Neural progenitor cell (in vitro differentiated cells): ENCODE results near the gene SLC10A1. TPM values are rescaled to one million over a fixed set of nuclear protein-coding genes. Genes with fewer than 3 reads are reported as not detected.
A peak's percentile ranks its signal among the peaks of the same experiment; 100 is the strongest.
"Not testable (repeated sequence)": the region's sequence is repeated elsewhere in the genome, so short reads cannot be mapped to it uniquely, and the experiment has no call there.

Experiments
- DNase-seq: peaks from one replicate; pipeline ENCODE4 v3.0.0-alpha.2; 2016; ENCODE audit warnings: low spot score
- H2AFZ ChIP-seq: fragments of 200-600 bp; sonication (generic); replicated peaks from 2 replicates; pipeline ENCODE4 v1.6.1; 2016; ENCODE audit warnings: antibody characterized with exemption
- H3F3A ChIP-seq: fragments of 200-600 bp; sonication (generic); 2 replicates; pipeline ENCODE4 v1.6.1; 2016; ENCODE audit warnings: antibody characterized with exemption, low read depth
- H3K27ac ChIP-seq: fragments of 200-600 bp; sonication (generic); 2 replicates; pipeline ENCODE4 v1.5.1; 2016; ENCODE audit warnings: mild to moderate bottlenecking
- H3K27me3 ChIP-seq: fragments of 200-600 bp; sonication (generic); 2 replicates; pipeline ENCODE4 v1.6.1; 2016; ENCODE audit warnings: mild to moderate bottlenecking, moderate library complexity
- H3K36me3 ChIP-seq: fragments of 200-600 bp; sonication (generic); 2 replicates; pipeline ENCODE4 v1.5.1; 2016
- H3K4me1 ChIP-seq: fragments of 200-600 bp; sonication (generic); 2 replicates; pipeline ENCODE4 v1.6.1; 2016; ENCODE audit warnings: mixed run types
- H3K4me2 ChIP-seq: fragments of 200-600 bp; sonication (generic); 2 replicates; pipeline ENCODE4 v1.6.1; 2016
- H3K4me3 ChIP-seq: fragments of 200-600 bp; sonication (generic); 2 replicates; pipeline ENCODE4 v1.5.1; 2016
- H3K79me2 ChIP-seq: fragments of 200-600 bp; sonication (generic); 2 replicates; pipeline ENCODE4 v1.6.1; 2016; ENCODE audit warnings: low read depth
- H3K9ac ChIP-seq: fragments of 200-600 bp; sonication (generic); 2 replicates; pipeline ENCODE4 v1.6.1; 2016
- H3K9me3 ChIP-seq: fragments of 200-600 bp; sonication (generic); 2 replicates; pipeline ENCODE4 v1.5.1; 2016; ENCODE audit warnings: low read depth
- H4K20me1 ChIP-seq: fragments of 200-600 bp; sonication (generic); 2 replicates; pipeline ENCODE4 v1.6.1; 2016; ENCODE audit warnings: low read depth
- H3K27ac Mint-ChIP-seq: 3 replicates; pipeline ENCODE4 v1.8.0; 2021; ENCODE audit warnings: mixed read lengths
- H3K27me3 Mint-ChIP-seq: 2 replicates; pipeline ENCODE4 v1.8.0; 2022; ENCODE audit warnings: low read depth, mild to moderate bottlenecking, inconsistent platforms, moderate library complexity, mixed read lengths; ENCODE audit not compliant: insufficient read depth
- H3K36me3 Mint-ChIP-seq: 3 replicates; pipeline ENCODE4 v1.8.0; 2021; ENCODE audit warnings: mixed read lengths
- H3K4me1 Mint-ChIP-seq: 3 replicates; pipeline ENCODE4 v1.8.0; 2021; ENCODE audit warnings: mixed read lengths
- H3K4me3 Mint-ChIP-seq: 3 replicates; pipeline ENCODE4 v1.8.0; 2021; ENCODE audit warnings: mild to moderate bottlenecking, moderate library complexity, mixed read lengths
- H3K9me3 Mint-ChIP-seq: 3 replicates; pipeline ENCODE4 v1.8.0; 2020; ENCODE audit warnings: mixed read lengths
- EZH2 ChIP-seq: fragments of 200-600 bp; sonication (generic); IDR thresholded peaks from 2 replicates; pipeline ENCODE4 v1.6.1; 2017; ENCODE audit warnings: antibody characterized with exemption, mild to moderate bottlenecking, moderate library complexity
- EZH2phosphoT487 ChIP-seq: fragments of 200-600 bp; sonication (generic); IDR thresholded peaks from 2 replicates; pipeline ENCODE4 v1.6.1; 2017; ENCODE audit warnings: antibody characterized with exemption
- total RNA-seq: library from RNA; depleted of rRNA; stranded (reverse); fragments of >200 nt; gene quantifications from 2 replicates; pipeline ENCODE4 v1.2.3, GENCODE V29; 2015; ENCODE audit warnings: low replicate concordance
- TF ChIP-seq, protein P1 (sequence below): fragments of 200-600 bp; sonication (generic); IDR thresholded peaks from 2 replicates; pipeline ENCODE4 v1.5.1; 2017; ENCODE audit warnings: antibody characterized with exemption, mild to moderate bottlenecking

The SLC10A1 gene
- total RNA-seq, 1 donor from 2014 or later = not detected

DNA sequence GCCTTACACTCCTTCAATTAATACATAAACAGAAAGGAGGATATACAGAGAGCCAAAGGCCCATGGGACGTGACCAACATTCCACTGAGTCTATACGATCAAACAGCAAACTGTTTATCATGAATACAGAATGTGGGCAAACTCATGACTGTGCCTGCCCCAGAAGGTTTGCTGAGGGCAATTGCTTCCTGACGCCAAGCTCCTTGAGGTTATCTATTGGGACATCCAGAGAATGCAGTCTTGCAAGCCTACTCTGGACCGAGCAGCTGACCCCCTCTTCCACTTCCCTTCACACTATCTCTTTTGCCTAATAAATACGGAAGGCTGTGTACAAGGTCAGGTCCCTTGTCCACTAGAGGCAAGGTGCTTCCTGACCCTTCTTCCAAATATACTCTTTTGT, 18.5 kb upstream of the SLC10A1 start:
- Histone ChIP-seq H4K20me1 (no peaks in the 10 kb centered on the region), H3K4me3 (no peak overlapping the region), H3K27ac (no peak overlapping the region), H3K9me3 (no peaks in the 10 kb centered on the region), H2AFZ (peak overlapping the region; percentile 48), H3K4me1 (peaks cover 19% of the 10 kb centered on the region), H3K36me3 (no peaks in the 10 kb centered on the region), H3K4me2 (no peak overlapping the region), H3K27me3 (no peaks in the 10 kb centered on the region), H3K79me2 (no peaks in the 10 kb centered on the region), H3F3A (peaks cover 9% of the 10 kb centered on the region), H3K9ac (no peak overlapping the region)
- Mint-ChIP-seq H3K27me3 (no peaks in the 10 kb centered on the region), H3K4me1 (peaks cover 18% of the 10 kb centered on the region), H3K27ac (no peak overlapping the region), H3K9me3 (no peaks in the 10 kb centered on the region), H3K36me3 (no peaks in the 10 kb centered on the region), H3K4me3 (no peak overlapping the region)
- DNase-seq = no peak
- TF ChIP-seq, protein P1, sequence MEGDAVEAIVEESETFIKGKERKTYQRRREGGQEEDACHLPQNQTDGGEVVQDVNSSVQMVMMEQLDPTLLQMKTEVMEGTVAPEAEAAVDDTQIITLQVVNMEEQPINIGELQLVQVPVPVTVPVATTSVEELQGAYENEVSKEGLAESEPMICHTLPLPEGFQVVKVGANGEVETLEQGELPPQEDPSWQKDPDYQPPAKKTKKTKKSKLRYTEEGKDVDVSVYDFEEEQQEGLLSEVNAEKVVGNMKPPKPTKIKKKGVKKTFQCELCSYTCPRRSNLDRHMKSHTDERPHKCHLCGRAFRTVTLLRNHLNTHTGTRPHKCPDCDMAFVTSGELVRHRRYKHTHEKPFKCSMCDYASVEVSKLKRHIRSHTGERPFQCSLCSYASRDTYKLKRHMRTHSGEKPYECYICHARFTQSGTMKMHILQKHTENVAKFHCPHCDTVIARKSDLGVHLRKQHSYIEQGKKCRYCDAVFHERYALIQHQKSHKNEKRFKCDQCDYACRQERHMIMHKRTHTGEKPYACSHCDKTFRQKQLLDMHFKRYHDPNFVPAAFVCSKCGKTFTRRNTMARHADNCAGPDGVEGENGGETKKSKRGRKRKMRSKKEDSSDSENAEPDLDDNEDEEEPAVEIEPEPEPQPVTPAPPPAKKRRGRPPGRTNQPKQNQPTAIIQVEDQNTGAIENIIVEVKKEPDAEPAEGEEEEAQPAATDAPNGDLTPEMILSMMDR = no peak
- TF ChIP-seq EZH2 = no peak
- TF ChIP-seq EZH2phosphoT487 = no peak

DNA sequence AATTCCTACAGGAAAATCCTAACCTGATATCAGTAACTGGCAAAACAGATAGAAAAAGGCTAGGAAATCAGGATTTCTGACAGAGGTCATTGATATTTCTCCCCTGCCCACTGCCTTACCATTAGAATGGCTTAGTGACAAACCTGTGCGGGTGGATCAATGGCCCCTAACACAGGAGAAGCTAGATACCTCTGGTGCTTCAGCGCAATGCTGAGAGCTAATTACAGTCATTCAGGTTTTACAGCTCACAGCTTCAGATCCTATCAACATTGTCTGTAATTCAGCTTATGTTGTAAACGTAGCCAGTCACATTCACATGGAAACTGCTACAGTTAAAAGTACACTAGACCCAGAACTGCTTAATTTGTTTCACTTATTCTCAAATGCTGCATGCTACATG, 17.4 kb upstream of the SLC10A1 start:
- Mint-ChIP-seq H3K9me3 (no peaks in the 10 kb centered on the region), H3K27me3 (peaks cover 2% of the 10 kb centered on the region), H3K4me3 (no peak overlapping the region), H3K4me1 (peaks cover 11% of the 10 kb centered on the region), H3K36me3 (no peaks in the 10 kb centered on the region), H3K27ac (no peak overlapping the region)
- no peaks in the 10 kb centered on the region for H4K20me1 ChIP-seq
- TF ChIP-seq EZH2 (no peak), EZH2phosphoT487 (no peak)
- TF ChIP-seq, protein P1 = no peak
- no peak overlapping the region for H3K27ac ChIP-seq
- no peak overlapping the region for H3K4me2 ChIP-seq
- no peaks in the 10 kb centered on the region for H3K9me3 ChIP-seq
- H3K27me3 ChIP-seq = no peaks in the 10 kb centered on the region
- no peak for DNase-seq
- H3K36me3 ChIP-seq = no peaks in the 10 kb centered on the region
- H3F3A ChIP-seq = peaks cover 3% of the 10 kb centered on the region
- peaks cover 9% of the 10 kb centered on the region for H3K4me1 ChIP-seq
- no peak overlapping the region for H3K9ac ChIP-seq
- no peak overlapping the region for H2AFZ ChIP-seq
- H3K79me2 ChIP-seq = no peaks in the 10 kb centered on the region
- no peak overlapping the region for H3K4me3 ChIP-seq

DNA sequence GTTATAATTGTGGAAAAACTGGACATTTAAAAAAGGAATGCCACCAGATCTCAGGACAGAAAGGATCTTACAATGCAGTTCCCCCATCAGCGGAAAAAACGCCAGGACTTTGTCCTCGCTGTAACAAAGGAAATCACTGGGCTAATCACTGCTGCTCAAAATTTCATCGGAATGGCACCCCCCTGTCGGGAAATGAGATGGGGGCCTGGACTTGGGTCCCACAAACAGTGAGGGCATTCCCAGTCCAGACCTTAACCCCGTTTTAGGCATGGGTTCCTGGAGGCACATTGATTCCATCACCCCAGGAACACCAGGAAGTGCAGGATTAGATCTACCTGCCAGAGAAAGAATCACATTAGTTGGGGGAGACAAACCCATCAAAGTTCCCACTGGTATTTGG, 16.3 kb upstream of the SLC10A1 start:
- H3K27ac ChIP-seq, H3K9me3 Mint-ChIP-seq, H3F3A ChIP-seq, H3K9ac ChIP-seq, H3K36me3 Mint-ChIP-seq, H3K4me3 ChIP-seq, H3K27me3 Mint-ChIP-seq, H3K4me3 Mint-ChIP-seq, DNase-seq, H4K20me1 ChIP-seq, H3K27me3 ChIP-seq, H3K36me3 ChIP-seq, H3K27ac Mint-ChIP-seq, H3K4me1 Mint-ChIP-seq, H3K79me2 ChIP-seq, H3K9me3 ChIP-seq, H2AFZ ChIP-seq, H3K4me2 ChIP-seq, H3K4me1 ChIP-seq: not testable (repeated sequence)

DNA sequence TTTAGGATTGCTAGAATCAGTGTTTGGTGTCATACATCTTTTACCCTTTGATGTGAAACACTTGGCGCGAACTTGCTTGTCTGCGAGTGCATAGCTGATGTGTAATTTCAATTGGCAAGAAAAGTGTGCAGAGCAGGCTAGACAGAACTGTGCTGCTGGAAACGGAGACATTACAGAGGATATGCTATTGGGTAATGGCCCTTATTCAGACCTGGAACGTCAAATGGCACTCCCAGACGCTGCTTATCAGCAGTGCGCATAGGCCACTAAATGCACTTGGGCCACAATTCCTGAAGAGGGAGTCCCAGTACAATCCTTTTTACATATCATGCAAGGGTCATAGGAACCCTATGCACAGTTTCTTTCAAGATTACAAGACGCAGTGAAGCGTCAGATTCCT, 15.7 kb upstream of the SLC10A1 start:
- Histone ChIP-seq H3K9me3 (no peaks in the 10 kb centered on the region), H3K4me2 (no peak overlapping the region), H3K36me3 (no peaks in the 10 kb centered on the region), H3K27me3 (no peaks in the 10 kb centered on the region), H3K4me3 (no peak overlapping the region), H4K20me1 (no peaks in the 10 kb centered on the region), H3K27ac (no peak overlapping the region), H2AFZ (no peak overlapping the region), H3K79me2 (no peaks in the 10 kb centered on the region), H3F3A (no peaks in the 10 kb centered on the region), H3K9ac (no peak overlapping the region), H3K4me1 (no peaks in the 10 kb centered on the region)
- Mint-ChIP-seq H3K4me1 (peaks cover 3% of the 10 kb centered on the region), H3K9me3 (no peaks in the 10 kb centered on the region), H3K4me3 (no peak overlapping the region), H3K27me3 (peaks cover 2% of the 10 kb centered on the region), H3K27ac (no peak overlapping the region), H3K36me3 (no peaks in the 10 kb centered on the region)
- TF ChIP-seq EZH2 = no peak
- TF ChIP-seq, protein P1 = peak; percentile 44
- DNase-seq = peak; percentile 27
